SK-N-MC (cell line): Measurements from ENCODE around the gene MAPRE3.

ENCODE experiments used
- EZH2 ChIP-seq: fragments of 200-600 bp; sonication (generic); IDR thresholded peaks from one replicate; pipeline ENCODE4 v1.6.1; 2017; ENCODE audit warnings: antibody characterized with exemption
- FOXP2 ChIP-seq: optimal IDR thresholded peaks from 2 replicates; pipeline ENCODE3; 2011; ENCODE audit warnings: mild to moderate bottlenecking, moderate library complexity; ENCODE audit not compliant: insufficient read depth; ENCODE audit errors: extremely low read length, control extremely low read depth
- POLR2AphosphoS5 ChIP-seq: IDR thresholded peaks from 2 replicates; pipeline ENCODE4 v1.6.1; 2012; ENCODE audit warnings: mild to moderate bottlenecking, low read depth, low read length, borderline replicate concordance

GRCh38 chr2:27076323-27076722 lies 105.9 kb downstream of the MAPRE3 start:
- TF ChIP-seq POLR2AphosphoS5 (no peak), EZH2 (no peak), FOXP2 (no peak)
